IMR-90 (cell line): ENCODE measurements around the gene PRSS2. TPM values are rescaled to one million over a fixed set of nuclear protein-coding genes. Genes with fewer than 3 reads are reported as not detected.

Experiments
- ATAC-seq: fragments of 200-7000 bp; cut with Tn5 transposase; 2 replicates; pipeline ENCODE4 v1.9.1; 2020; ENCODE audit warnings: low read depth, mild to moderate bottlenecking, moderate library complexity
- BruUV-seq: library from RNA; stranded (reverse); fragments of 400-500 nt; replicated peaks from 2 replicates; lab custom pipeline; 2021; lab: Mats Ljungman, UMichigan
- CTCF ChIA-PET: fragments of 300-600 bp; formaldehyde crosslinking; extraction: SDS; loops from one replicate; lab custom pipeline; 2021; ENCODE audit warnings: antibody characterized with exemption; lab: Yijun Ruan, JAX
- POLR2A ChIA-PET: fragments of 300-600 bp; sonication (Branson Sonifier 250); formaldehyde crosslinking; loops from one replicate; lab custom pipeline; 2022; ENCODE audit warnings: antibody characterized with exemption; ENCODE audit not compliant: unreplicated experiment; lab: Charles Lee
- DNase-seq: peaks from one replicate; pipeline ENCODE4 v3.0.0; 2013
- H2AFZ ChIP-seq: replicated peaks from 2 replicates; pipeline ENCODE3; 2013; ENCODE audit warnings: low read length, mild to moderate bottlenecking; ENCODE audit not compliant: poor library complexity
- H2AK5ac ChIP-seq: 2 replicates; pipeline ENCODE4 v1.6.1; 2013; ENCODE audit warnings: low read depth, low read length, inconsistent platforms
- H2AK9ac ChIP-seq: replicated peaks from 2 replicates; pipeline ENCODE3; 2013; ENCODE audit warnings: mild to moderate bottlenecking, low read depth, low read length, moderate library complexity; ENCODE audit not compliant: poor library complexity
- H2BK120ac ChIP-seq: 2 replicates; pipeline ENCODE4 v1.6.1; 2013; ENCODE audit warnings: low read depth, low read length, inconsistent platforms
- H2BK15ac ChIP-seq: 3 replicates; pipeline ENCODE4 v1.6.1; 2013; ENCODE audit warnings: low read depth, low read length, inconsistent platforms
- H2BK20ac ChIP-seq: 2 replicates; pipeline ENCODE4 v1.6.1; 2013; ENCODE audit warnings: low read depth, mild to moderate bottlenecking, inconsistent platforms, low read length, moderate library complexity
- H2BK5ac ChIP-seq: 2 replicates; pipeline ENCODE4 v1.6.1; 2013; ENCODE audit warnings: mild to moderate bottlenecking, low read depth, low read length, inconsistent platforms; ENCODE audit not compliant: poor library complexity, severe bottlenecking
- H3K14ac ChIP-seq: replicated peaks from 2 replicates; pipeline ENCODE4 v1.6.1; 2013; ENCODE audit warnings: low read depth, low read length, inconsistent platforms
- H3K18ac ChIP-seq: 2 replicates; pipeline ENCODE4 v1.6.1; 2013; ENCODE audit warnings: low read depth, low read length, control low read depth
- H3K23ac ChIP-seq: 2 replicates; pipeline ENCODE4 v1.6.1; 2013; ENCODE audit warnings: low read depth, low read length, inconsistent platforms
- H3K27ac ChIP-seq: 2 replicates; pipeline ENCODE4 v1.5.1; 2013; ENCODE audit warnings: mild to moderate bottlenecking, control low read depth, low read length; ENCODE audit not compliant: insufficient read depth
- H3K27me3 ChIP-seq: 2 replicates; pipeline ENCODE4 v1.6.1; 2013; ENCODE audit warnings: low read length; ENCODE audit not compliant: control insufficient read depth, insufficient read depth
- H3K36me3 ChIP-seq: 2 replicates; pipeline ENCODE4 v1.6.1; 2013; ENCODE audit warnings: low read length, mixed read lengths; ENCODE audit not compliant: control insufficient read depth, insufficient read depth
- H3K4ac ChIP-seq: 2 replicates; pipeline ENCODE4 v1.6.1; 2013; ENCODE audit warnings: low read depth, low read length, inconsistent platforms
- H3K4me1 ChIP-seq: 2 replicates; pipeline ENCODE4 v1.6.1; 2013; ENCODE audit warnings: low read length, mixed read lengths; ENCODE audit not compliant: control insufficient read depth, insufficient read depth
- H3K4me2 ChIP-seq: 2 replicates; pipeline ENCODE4 v1.6.1; 2013; ENCODE audit warnings: low read depth, mild to moderate bottlenecking, control low read depth, low read length, moderate library complexity
- H3K4me3 ChIP-seq: 2 replicates; pipeline ENCODE4 v1.5.1; 2013; ENCODE audit warnings: low read depth, mild to moderate bottlenecking, control low read depth, low read length, moderate library complexity; ENCODE audit not compliant: insufficient read depth
- H3K56ac ChIP-seq: 2 replicates; pipeline ENCODE4 v1.6.1; 2013; ENCODE audit warnings: low read length, inconsistent platforms; ENCODE audit not compliant: insufficient read depth; ENCODE audit errors: extremely low read depth
- H3K79me1 ChIP-seq, 2 experiments: 2 replicates each; pipeline ENCODE4 v1.6.1; 2013; ENCODE audit warnings: low read length in 2 of 2, inconsistent platforms in 1 of 2, low read depth in 1 of 2
- H3K9ac ChIP-seq: 2 replicates; pipeline ENCODE4 v1.6.1; 2013; ENCODE audit warnings: low read depth, low read length, control low read depth
- H3K9me1 ChIP-seq: 2 replicates; pipeline ENCODE4 v1.6.1; 2013; ENCODE audit warnings: low read length, inconsistent platforms; ENCODE audit not compliant: insufficient read depth
- H3K9me3 ChIP-seq: 2 replicates; pipeline ENCODE4 v1.6.1; 2013; ENCODE audit warnings: low read length; ENCODE audit not compliant: control insufficient read depth, insufficient read depth
- H4K20me1 ChIP-seq: 2 replicates; pipeline ENCODE4 v1.6.1; 2013; ENCODE audit warnings: low read length, inconsistent platforms; ENCODE audit not compliant: insufficient read depth
- H4K5ac ChIP-seq: 2 replicates; pipeline ENCODE4 v1.6.1; 2013; ENCODE audit warnings: mild to moderate bottlenecking, low read depth, low read length, control low read depth
- H4K8ac ChIP-seq, 2 experiments: 2 replicates each; pipeline ENCODE4 v1.6.1; 2013; ENCODE audit warnings: low read depth in 2 of 2, low read length in 2 of 2, control low read depth in 1 of 2, inconsistent platforms in 1 of 2
- H4K91ac ChIP-seq: 2 replicates; pipeline ENCODE4 v1.6.1; 2013; ENCODE audit warnings: low read depth, low read length, inconsistent platforms; ENCODE audit not compliant: insufficient read depth
- CEBPB ChIP-seq: IDR thresholded peaks from 2 replicates; pipeline ENCODE4 v1.6.1; 2012; ENCODE audit warnings: low read depth, low read length, improper control_type of control experiment
- CHD1 ChIP-seq: IDR thresholded peaks from 2 replicates; pipeline ENCODE4 v1.6.1; 2012; ENCODE audit warnings: low read depth, low read length, improper control_type of control experiment
- MAZ ChIP-seq: IDR thresholded peaks from 2 replicates; pipeline ENCODE4 v1.6.1; 2012; ENCODE audit warnings: low read depth, mild to moderate bottlenecking, low read length, improper control_type of control experiment, moderate library complexity, borderline replicate concordance
- POLR2A ChIP-seq: IDR thresholded peaks from 2 replicates; pipeline ENCODE4 v1.6.1; 2012; ENCODE audit warnings: mild to moderate bottlenecking, low read depth, low read length
- RCOR1 ChIP-seq: IDR thresholded peaks from 2 replicates; pipeline ENCODE4 v1.6.1; 2012; ENCODE audit warnings: mild to moderate bottlenecking, low read length, improper control_type of control experiment; ENCODE audit not compliant: insufficient replicate concordance
- SMC3 ChIP-seq: fragments of 150-350 bp; IDR thresholded peaks from 2 replicates; pipeline ENCODE4 v1.6.1; 2016; ENCODE audit warnings: low read depth, mild to moderate bottlenecking, antibody characterized with exemption, low read length, moderate library complexity
- WGBS, 2 experiments: methylation state at CpG; one replicate each; pipeline versions ENCODE4 v1.1.5 to v1.1.7; 2013; ENCODE audit warnings: missing lambda C conversion rate in 2 of 2; ENCODE audit not compliant: insufficient read length in 1 of 2; ENCODE audit errors: extremely low coverage in 2 of 2; 5-methylcytosine and 5-hydroxymethylcytosine counted together
- dilution Hi-C: fragments of 300-500 bp; cut with HindIII; formaldehyde crosslinking; loops from one replicate; pipeline ENCODE4 v1.14.3; 2018; ENCODE audit warnings: low sequenced_read_pairs; ENCODE audit not compliant: unreplicated experiment
- in situ Hi-C: fragments of 300-500 bp; cut with MboI; formaldehyde crosslinking; loops from 3 replicates; pipeline ENCODE4 v1.14.3; 2019; ENCODE audit warnings: low sequenced_read_pairs, inconsistent platforms, mixed read lengths
- intact Hi-C: fragments of 100-400 bp; cut with micrococcal nuclease; formaldehyde crosslinking; loops from 2 replicates; pipeline ENCODE4 v1.10.0; 2022
- polyA plus RNA-seq, 3 experiments: library from polyadenylated mRNA; depleted of rRNA; stranded (reverse); fragments of >200 nt; gene quantifications; 2 replicates each; pipeline ENCODE4 v1.2.3, GENCODE V29; 2012; ENCODE audit warnings: low replicate concordance in 1 of 3
- total RNA-seq: library from RNA; depleted of rRNA; stranded (reverse); fragments of >200 nt; gene quantifications from 2 replicates; pipeline ENCODE4 v1.2.3, GENCODE V29; 2012

PRSS2 gene
- total and polyA plus RNA-seq, 2 of the 4 experiments (the other 2 are of a cell fraction) = not detected

DNA sequence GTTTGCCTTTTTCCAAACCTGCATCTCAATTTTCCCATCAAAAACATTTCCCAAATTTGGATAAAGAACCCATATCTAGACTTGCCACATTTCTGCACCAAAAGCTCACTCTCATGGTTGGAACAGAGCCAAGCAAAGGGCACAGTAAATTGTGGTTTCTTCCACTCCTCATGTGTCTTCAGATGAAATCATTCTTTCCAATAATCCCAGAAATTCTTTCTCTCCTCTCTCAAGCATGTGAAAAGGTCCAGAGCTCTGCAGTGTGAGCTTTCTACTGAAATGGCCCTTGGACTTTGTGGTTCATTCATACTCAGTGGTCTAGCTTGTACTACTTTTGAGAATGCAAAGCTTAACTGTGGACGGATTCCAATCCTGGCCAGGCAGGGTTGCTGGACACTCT lies 19.8 kb downstream of the PRSS2 start:
- dilution Hi-C loops = loop anchor here (25.0 kb wide), 1 partner anchor 278 kb away; no protein-coding TSS in a partner anchor
- POLR2A ChIA-PET = no interaction called here
- no peak overlapping the region for H2AK5ac ChIP-seq
- TF ChIP-seq POLR2A = no peak
- TF ChIP-seq MAZ = no peak
- no peak for TF ChIP-seq CHD1
- no peak for TF ChIP-seq RCOR1
- TF ChIP-seq SMC3 = no peak
- TF ChIP-seq CEBPB = no peak
- no peak overlapping the region for H2BK5ac ChIP-seq
- no peak overlapping the region for H3K4me3 ChIP-seq
- H4K20me1 ChIP-seq = no peaks in the 10 kb centered on the region
- H3K9ac ChIP-seq = no peak overlapping the region
- no peaks in the 10 kb centered on the region for H3K9me1 ChIP-seq
- no peaks in the 10 kb centered on the region for H3K4me1 ChIP-seq
- H2BK20ac ChIP-seq = no peak overlapping the region
- H3K23ac ChIP-seq = no peak overlapping the region
- no peak overlapping the region for H3K27ac ChIP-seq
- H2AK9ac ChIP-seq = no peak overlapping the region
- H3K18ac ChIP-seq = no peak overlapping the region
- CTCF ChIA-PET = interaction anchor here (1.2 kb wide), 1 partner anchor 158 kb away, joined by 5 read pairs; no protein-coding TSS in a partner anchor
- in situ Hi-C loops = no loop called here
- peaks cover 23% of the 10 kb centered on the region for H3K27me3 ChIP-seq
- no peak overlapping the region for H4K91ac ChIP-seq
- ATAC-seq (no peak), DNase-seq (no peak)
- no peaks in the 10 kb centered on the region for H3K36me3 ChIP-seq
- H3K4ac ChIP-seq = no peak overlapping the region
- no peak overlapping the region for H3K56ac ChIP-seq
- no peaks in the 10 kb centered on the region for H3K79me1 ChIP-seq
- intact Hi-C loops = no loop called here
- WGBS, 2 experiments = no CpG with 5 or more reads among the region's 1 CpG
- H2BK120ac ChIP-seq = no peak overlapping the region
- H4K8ac ChIP-seq = no peak overlapping the region
- H3K9me3 ChIP-seq = no peaks in the 10 kb centered on the region
- H4K5ac ChIP-seq = no peak overlapping the region
- BruUV-seq = no TSS peak
- no peak overlapping the region for H2AFZ ChIP-seq
- no peak overlapping the region for H3K4me2 ChIP-seq
- H3K14ac ChIP-seq = no peak overlapping the region
- H2BK15ac ChIP-seq = no peak overlapping the region
